Trophoblast cell (in vitro differentiated cells and primary cell): ENCODE data around the gene CLTCL1.

ENCODE experiments used
- DNase-seq, 2 donors: peaks; one replicate each; pipeline ENCODE4 v3.0.0-alpha.2; 2016
- H2AFZ ChIP-seq: 2 replicates; pipeline ENCODE4 v1.6.1; 2013; ENCODE audit warnings: low read length, moderate library complexity, mild to moderate bottlenecking; ENCODE audit not compliant: insufficient read depth, poor library complexity
- H2AK5ac ChIP-seq: 2 replicates; pipeline ENCODE4 v1.6.1; 2013; ENCODE audit warnings: mild to moderate bottlenecking, low read length
- H2BK120ac ChIP-seq: 2 replicates; pipeline ENCODE4 v1.6.1; 2013; ENCODE audit warnings: low read length, mild to moderate bottlenecking, moderate library complexity; ENCODE audit not compliant: insufficient read depth, poor library complexity
- H2BK12ac ChIP-seq: 2 replicates; pipeline ENCODE4 v1.6.1; 2013; ENCODE audit warnings: mild to moderate bottlenecking, low read length, moderate library complexity
- H2BK5ac ChIP-seq: 2 replicates; pipeline ENCODE4 v1.6.1; 2013; ENCODE audit warnings: low read length, low read depth, moderate library complexity, mild to moderate bottlenecking; ENCODE audit not compliant: poor library complexity
- H3K14ac ChIP-seq: 2 replicates; pipeline ENCODE4 v1.6.1; 2013; ENCODE audit warnings: mild to moderate bottlenecking, low read length
- H3K18ac ChIP-seq: 2 replicates; pipeline ENCODE4 v1.6.1; 2013; ENCODE audit warnings: mild to moderate bottlenecking, low read length
- H3K23ac ChIP-seq: 2 replicates; pipeline ENCODE4 v1.6.1; 2013; ENCODE audit warnings: low read length
- H3K27ac ChIP-seq: 2 replicates; pipeline ENCODE4 v1.5.1; 2013; ENCODE audit warnings: low read depth, mild to moderate bottlenecking, inconsistent platforms, low read length, moderate library complexity
- H3K27me3 ChIP-seq: 2 replicates; pipeline ENCODE4 v1.6.1; 2013; ENCODE audit warnings: inconsistent platforms, mild to moderate bottlenecking, low read length, moderate library complexity; ENCODE audit not compliant: insufficient read depth
- H3K36me3 ChIP-seq, 2 experiments: 1 replicate in 1 of 2; 2 replicates in 1 of 2; pipeline ENCODE4 v1.6.1; 2013; ENCODE audit warnings: low read length in 2 of 2, mild to moderate bottlenecking in 2 of 2, moderate library complexity in 1 of 2; ENCODE audit not compliant: insufficient read depth in 2 of 2, control insufficient read depth in 1 of 2
- H3K4ac ChIP-seq: 2 replicates; pipeline ENCODE4 v1.6.1; 2013; ENCODE audit warnings: low read depth, mild to moderate bottlenecking, low read length, moderate library complexity
- H3K4me1 ChIP-seq, 2 experiments: 1 replicate in 1 of 2; 2 replicates in 1 of 2; pipeline ENCODE4 v1.6.1; 2013; ENCODE audit warnings: low read length in 2 of 2, mild to moderate bottlenecking in 2 of 2, moderate library complexity in 1 of 2; ENCODE audit not compliant: insufficient read depth in 2 of 2, control insufficient read depth in 1 of 2
- H3K4me2 ChIP-seq: 2 replicates; pipeline ENCODE4 v1.6.1; 2013; ENCODE audit warnings: inconsistent platforms, mild to moderate bottlenecking, low read length, moderate library complexity
- H3K4me3 ChIP-seq: 2 replicates; pipeline ENCODE4 v1.5.1; 2013; ENCODE audit warnings: mild to moderate bottlenecking, low read depth, low read length, inconsistent platforms
- H3K79me1 ChIP-seq: one replicate; pipeline ENCODE4 v1.6.1; 2013; ENCODE audit warnings: low read length
- H3K79me2 ChIP-seq: 2 replicates; pipeline ENCODE4 v1.6.1; 2013; ENCODE audit warnings: low read length, mild to moderate bottlenecking; ENCODE audit not compliant: control insufficient read depth, insufficient read depth, poor library complexity
- H3K9ac ChIP-seq: 2 replicates; pipeline ENCODE4 v1.6.1; 2013; ENCODE audit warnings: mild to moderate bottlenecking, low read length
- H3K9me3 ChIP-seq: 2 replicates; pipeline ENCODE4 v1.6.1; 2013; ENCODE audit warnings: low read depth, mild to moderate bottlenecking, control low read depth, inconsistent platforms, low read length; ENCODE audit not compliant: insufficient read depth
- H4K12ac ChIP-seq: 2 replicates; pipeline ENCODE4 v1.6.1; 2013; ENCODE audit warnings: low read depth, mild to moderate bottlenecking, low read length, moderate library complexity
- H4K8ac ChIP-seq: 2 replicates; pipeline ENCODE4 v1.6.1; 2013; ENCODE audit warnings: low read depth, mild to moderate bottlenecking, low read length, moderate library complexity
- H4K91ac ChIP-seq: one replicate; pipeline ENCODE4 v1.6.1; 2013; ENCODE audit warnings: low read depth, mild to moderate bottlenecking, low read length, moderate library complexity
- WGBS: extraction: QIAGEN DNeasy Blood & Tissue Kit; methylation state at CpG from one replicate; pipeline ENCODE4 v1.1.7; 2013; ENCODE audit warnings: missing lambda C conversion rate; ENCODE audit not compliant: insufficient read length, insufficient coverage; ENCODE audit errors: extremely low coverage; 5-methylcytosine and 5-hydroxymethylcytosine counted together

CLTCL1 gene

GRCh38 chr22:19197997-19198865 lies 93.3 kb downstream of the CLTCL1 start:
- Histone ChIP-seq H3K27me3 (no peaks in the 10 kb centered on the region), H2AFZ (no peak overlapping the region), H3K4me3 (no peak overlapping the region), H2BK5ac (no peak overlapping the region), H3K79me2 (no peaks in the 10 kb centered on the region), H2AK5ac (no peak overlapping the region), H4K12ac (no peak overlapping the region), H4K91ac (no peak overlapping the region), H4K8ac (no peak overlapping the region), H3K9ac (no peak overlapping the region), H3K4ac (no peak overlapping the region), H3K27ac (no peak overlapping the region), H3K79me1 (no peaks in the 10 kb centered on the region), H3K18ac (no peak overlapping the region), H3K14ac (no peak overlapping the region), H3K4me2 (no peak overlapping the region), H3K4me1 (no peaks in the 10 kb centered on the region), H2BK120ac (no peak overlapping the region), H2BK12ac (no peak overlapping the region), H3K9me3 (no peaks in the 10 kb centered on the region), H3K36me3 (peaks cover 7 to 8% of the 10 kb centered on the region in 2 experiments), H3K23ac (no peak overlapping the region)
- WGBS: no CpG with 5 or more reads among the region's 10 CpGs
- no peak for DNase-seq

- no peaks in the 10 kb centered on the region for H3K79me2 ChIP-seq
- no peak overlapping the region for H3K27ac ChIP-seq
- H3K9ac ChIP-seq: no peak overlapping the region
- DNase-seq: no peak
- peaks cover 8 to 10% of the 10 kb centered on the region in 2 experiments for H3K36me3 ChIP-seq
- no peaks in the 10 kb centered on the region for H3K27me3 ChIP-seq
- no peak overlapping the region for H2BK12ac ChIP-seq
- H3K4me1 ChIP-seq: no peaks in the 10 kb centered on the region
- no peak overlapping the region for H3K4ac ChIP-seq
- no peak overlapping the region for H2BK5ac ChIP-seq
- no peak overlapping the region for H3K4me2 ChIP-seq
- WGBS: no CpG with 5 or more reads among the region's 11 CpGs
- no peak overlapping the region for H4K8ac ChIP-seq
- H3K9me3 ChIP-seq: no peaks in the 10 kb centered on the region
- no peaks in the 10 kb centered on the region for H3K79me1 ChIP-seq
- H4K12ac ChIP-seq: no peak overlapping the region
- H3K18ac ChIP-seq: no peak overlapping the region
- no peak overlapping the region for H2AFZ ChIP-seq
- no peak overlapping the region for H3K23ac ChIP-seq
- no peak overlapping the region for H2AK5ac ChIP-seq
- no peak overlapping the region for H3K4me3 ChIP-seq
- no peak overlapping the region for H2BK120ac ChIP-seq
- H3K14ac ChIP-seq: no peak overlapping the region
- no peak overlapping the region for H4K91ac ChIP-seq
Measured at GRCh38 chr22:19196841-19197612, 94.5 kb downstream of the CLTCL1 start.

DNA sequence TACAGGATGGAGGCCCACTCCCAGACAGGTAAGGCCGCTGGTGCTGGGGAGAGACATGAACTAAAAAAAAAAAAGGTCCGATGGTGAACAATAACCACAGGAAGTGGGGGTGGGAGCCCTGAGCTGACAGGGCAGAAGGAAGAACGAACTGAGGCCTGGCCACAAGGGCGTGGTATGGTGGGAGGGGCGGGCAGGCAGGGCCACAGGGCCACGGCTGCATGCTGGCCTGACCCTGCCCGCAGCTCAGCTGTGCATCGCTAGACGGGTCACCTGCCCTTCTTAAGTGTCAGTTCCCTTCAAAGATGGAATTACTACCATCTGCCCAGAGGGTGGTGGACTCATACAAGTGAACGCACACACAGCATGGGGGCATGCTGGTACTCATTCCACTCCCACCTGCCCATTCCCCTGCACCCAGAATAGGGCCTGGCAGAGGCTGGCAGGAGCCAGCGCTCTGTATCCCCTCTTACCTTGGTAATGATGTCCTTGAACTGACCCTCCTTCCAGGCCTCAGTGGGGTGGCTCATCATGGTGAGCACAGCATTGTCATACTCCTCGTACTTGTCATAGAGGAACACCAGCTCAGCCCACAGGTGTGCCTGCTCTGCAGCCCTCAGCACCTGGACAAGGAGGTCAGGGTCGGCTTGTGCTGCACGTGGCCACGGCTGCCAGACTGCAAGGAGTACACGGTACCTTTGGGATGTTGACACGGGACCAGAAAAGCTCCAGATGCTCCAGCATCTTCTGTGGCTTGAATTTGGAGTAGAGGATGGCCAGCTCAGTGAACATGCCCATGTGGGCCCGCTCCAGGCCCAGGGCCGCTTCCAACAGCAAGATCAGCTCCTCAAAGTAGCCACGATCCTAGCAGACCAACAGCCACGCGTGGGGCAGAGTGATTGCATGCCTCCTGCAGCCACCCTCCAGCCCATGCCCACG lies 95.5 kb downstream of the CLTCL1 start:
- Histone ChIP-seq H3K4me2 (no peak overlapping the region), H3K79me1 (no peaks in the 10 kb centered on the region), H3K9me3 (no peaks in the 10 kb centered on the region), H4K8ac (no peak overlapping the region), H3K36me3 (peaks cover 6 to 8% of the 10 kb centered on the region in 2 experiments), H3K27me3 (no peaks in the 10 kb centered on the region), H3K4ac (no peak overlapping the region), H2AFZ (no peak overlapping the region), H3K79me2 (no peaks in the 10 kb centered on the region), H3K23ac (no peak overlapping the region), H4K91ac (no peak overlapping the region), H2BK120ac (no peak overlapping the region), H2AK5ac (no peak overlapping the region), H3K18ac (no peak overlapping the region), H3K9ac (no peak overlapping the region), H4K12ac (no peak overlapping the region), H3K27ac (no peak overlapping the region), H2BK12ac (no peak overlapping the region), H3K14ac (no peak overlapping the region), H2BK5ac (no peak overlapping the region), H3K4me1 (no peaks in the 10 kb centered on the region), H3K4me3 (no peak overlapping the region)
- no CpG with 5 or more reads among the region's 23 CpGs for WGBS
- peak; percentile 88 to 91 for DNase-seq
